ENCODE results near the gene GATA6.

Gene GATA6

DNA sequence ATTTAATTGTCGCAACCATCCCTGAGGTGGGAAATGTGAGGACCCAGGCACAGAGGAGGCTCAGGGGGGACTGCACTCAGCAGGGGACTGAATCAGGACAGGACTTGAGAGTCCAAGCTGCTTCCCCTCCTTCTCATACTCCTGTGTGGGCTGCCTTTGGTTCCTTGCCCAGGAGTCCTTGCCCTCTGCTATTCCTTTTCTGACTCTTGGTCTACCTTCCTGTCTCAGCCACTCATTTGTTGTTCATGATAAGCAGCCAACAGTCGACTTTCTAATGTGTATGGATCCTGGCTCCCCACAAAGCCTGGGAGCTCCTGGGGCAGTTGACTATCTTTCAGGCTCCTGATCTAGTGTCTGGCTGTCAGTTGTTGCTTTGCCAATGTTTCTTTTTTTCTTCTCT is 28.3 kb downstream of the GATA6 start:
- H3K36me3 ChIP-seq (ENCODE audit: insufficient read depth, low read length): no peaks in the 10 kb centered on the region
- peaks cover 12% of the 10 kb centered on the region for H3K4me1 ChIP-seq (ENCODE audit: insufficient read depth, low read length)
- H3K9me3 ChIP-seq (ENCODE audit: control insufficient read depth, insufficient read depth, low read length): no peaks in the 10 kb centered on the region
- H3K9ac ChIP-seq (ENCODE audit: low read depth, low read length): no peak overlapping the region

DNA sequence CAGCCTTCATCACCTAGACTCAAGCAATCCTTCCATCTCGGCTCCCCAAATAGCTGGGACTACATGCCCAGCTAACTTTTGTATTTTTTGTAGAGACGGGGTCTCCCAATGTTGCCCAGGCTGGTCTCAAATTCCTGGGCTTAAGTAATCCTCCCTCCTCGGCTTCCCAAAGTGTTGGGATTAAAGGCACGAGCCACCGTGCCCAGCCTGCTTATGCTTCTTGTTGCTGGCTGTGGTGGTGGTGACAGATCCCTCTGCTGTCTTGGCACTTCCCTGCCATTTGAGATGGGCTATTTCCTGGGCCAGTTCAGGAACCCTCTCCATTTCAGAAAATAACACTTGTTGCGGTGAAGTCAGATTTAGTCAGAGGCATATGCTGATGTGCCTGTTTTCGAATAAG is 28.8 kb downstream of the GATA6 start:
- Histone ChIP-seq H3K9me3 (ENCODE audit: control insufficient read depth, insufficient read depth, low read length) (no peaks in the 10 kb centered on the region), H3K36me3 (ENCODE audit: insufficient read depth, low read length) (no peaks in the 10 kb centered on the region), H3K9ac (ENCODE audit: low read depth, low read length) (no peak overlapping the region), H3K4me1 (ENCODE audit: insufficient read depth, low read length) (peaks cover 10% of the 10 kb centered on the region)

DNA sequence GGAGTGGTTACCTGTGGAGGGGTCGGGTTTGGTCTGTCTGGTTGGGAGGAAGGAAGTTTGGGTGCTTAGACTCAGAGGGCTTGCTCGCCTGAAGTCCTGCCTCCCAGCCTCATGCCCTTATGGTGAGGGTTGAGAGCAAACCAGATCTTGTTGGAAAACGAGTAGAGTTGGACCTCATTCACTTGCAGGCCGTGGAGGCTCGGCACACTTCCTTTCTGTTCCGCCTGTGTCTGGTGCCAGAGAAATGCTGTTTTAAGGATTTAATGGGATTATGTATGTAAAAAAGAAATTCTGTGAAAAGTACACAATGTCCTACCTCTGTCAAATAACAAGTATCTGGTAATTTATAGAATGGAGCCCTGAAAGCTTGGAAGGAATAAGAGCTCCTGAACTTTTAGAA is 29.6 kb downstream of the GATA6 start:
- H3K9me3 ChIP-seq (ENCODE audit: control insufficient read depth, insufficient read depth, low read length): no peaks in the 10 kb centered on the region
- H3K36me3 ChIP-seq (ENCODE audit: insufficient read depth, low read length): no peaks in the 10 kb centered on the region
- H3K9ac ChIP-seq (ENCODE audit: low read depth, low read length): no peak overlapping the region
- peaks cover 7% of the 10 kb centered on the region for H3K4me1 ChIP-seq (ENCODE audit: insufficient read depth, low read length)

DNA sequence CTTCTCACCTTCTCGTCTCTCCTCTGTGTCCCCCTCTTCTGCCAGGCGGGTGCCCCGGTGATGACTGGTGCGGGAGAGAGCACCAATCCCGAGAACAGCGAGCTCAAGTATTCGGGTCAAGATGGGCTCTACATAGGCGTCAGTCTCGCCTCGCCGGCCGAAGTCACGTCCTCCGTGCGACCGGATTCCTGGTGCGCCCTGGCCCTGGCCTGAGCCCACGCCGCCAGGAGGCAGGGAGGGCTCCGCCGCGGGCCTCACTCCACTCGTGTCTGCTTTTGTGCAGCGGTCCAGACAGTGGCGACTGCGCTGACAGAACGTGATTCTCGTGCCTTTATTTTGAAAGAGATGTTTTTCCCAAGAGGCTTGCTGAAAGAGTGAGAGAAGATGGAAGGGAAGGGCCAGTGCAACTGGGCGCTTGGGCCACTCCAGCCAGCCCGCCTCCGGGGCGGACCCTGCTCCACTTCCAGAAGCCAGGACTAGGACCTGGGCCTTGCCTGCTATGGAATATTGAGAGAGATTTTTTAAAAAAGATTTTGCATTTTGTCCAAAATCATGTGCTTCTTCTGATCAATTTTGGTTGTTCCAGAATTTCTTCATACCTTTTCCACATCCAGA is 31.3 kb downstream of the GATA6 start:
- Histone ChIP-seq H3K9me3 (ENCODE audit: control insufficient read depth, insufficient read depth, low read length) (no peaks in the 10 kb centered on the region), H3K4me1 (ENCODE audit: insufficient read depth, low read length) (peaks cover 4% of the 10 kb centered on the region), H3K36me3 (ENCODE audit: insufficient read depth, low read length) (no peaks in the 10 kb centered on the region), H3K9ac (ENCODE audit: low read depth, low read length) (no peak overlapping the region)

DNA sequence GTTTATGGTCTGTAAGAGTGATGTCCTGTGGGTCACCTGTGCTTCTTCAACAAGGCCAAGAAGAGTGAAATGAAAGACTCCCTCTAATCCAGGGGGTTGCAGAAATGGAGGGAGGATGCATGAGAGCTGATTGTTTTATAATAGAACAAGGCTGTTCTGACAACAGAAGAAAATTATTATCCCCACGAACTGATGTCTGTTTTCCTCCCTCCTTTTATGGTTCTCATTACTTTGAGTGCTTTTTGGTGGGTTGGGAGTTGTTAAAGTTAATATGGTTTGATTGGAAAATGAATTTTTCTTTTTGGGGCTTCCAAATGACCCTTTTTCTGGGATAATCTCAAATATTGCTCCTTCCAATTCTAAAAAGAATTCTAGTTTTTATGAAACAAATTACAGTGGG is 33.6 kb downstream of the GATA6 start:
- H3K36me3 ChIP-seq (ENCODE audit: insufficient read depth, low read length): no peaks in the 10 kb centered on the region

DNA sequence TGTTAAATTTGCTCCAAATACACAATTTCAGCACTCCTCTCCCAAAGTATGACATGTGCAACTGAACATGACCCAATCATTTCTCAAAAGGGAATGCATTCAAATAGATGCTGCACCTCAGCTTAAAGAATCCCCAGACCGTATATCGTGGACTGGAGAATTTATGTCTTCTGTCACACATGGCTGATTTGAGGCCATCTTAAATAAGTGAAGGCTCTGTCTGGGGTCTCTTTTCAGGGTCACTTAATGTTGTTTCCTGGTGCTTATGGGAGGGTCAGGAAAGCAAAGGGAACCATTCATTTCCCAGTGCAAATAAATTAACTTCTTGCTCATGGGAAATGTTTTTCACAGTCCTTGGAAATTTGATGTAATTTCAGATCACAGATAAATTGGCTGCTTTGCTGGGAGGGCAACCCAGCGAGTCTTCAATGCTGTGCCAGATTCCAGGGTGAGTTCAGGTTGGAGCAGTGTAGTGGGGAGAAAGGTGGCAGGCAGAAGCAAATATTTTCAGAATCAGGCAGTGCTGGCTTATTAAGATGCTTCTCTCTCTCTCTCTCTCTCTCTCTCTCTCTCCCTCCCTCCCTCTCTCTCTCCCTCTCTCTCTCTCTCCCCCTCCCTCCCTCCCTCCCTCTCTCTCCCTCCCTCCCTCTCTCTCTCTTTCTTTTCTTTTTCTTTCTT is 34.3 kb downstream of the GATA6 start:
- Histone ChIP-seq H3K36me3 (ENCODE audit: insufficient read depth, low read length) (no peaks in the 10 kb centered on the region), H3K9ac (ENCODE audit: low read depth, low read length) (no peak overlapping the region), H3K4me1 (ENCODE audit: insufficient read depth, low read length) (no peaks in the 10 kb centered on the region), H3K9me3 (ENCODE audit: control insufficient read depth, insufficient read depth, low read length) (no peaks in the 10 kb centered on the region)

More for the DNA sequence above, 33.6 kb downstream of the GATA6 start:
- H3K9me3 ChIP-seq (ENCODE audit: control insufficient read depth, insufficient read depth, low read length): no peaks in the 10 kb centered on the region
- no peak overlapping the region for H3K9ac ChIP-seq (ENCODE audit: low read depth, low read length)
- H3K4me1 ChIP-seq (ENCODE audit: insufficient read depth, low read length): no peaks in the 10 kb centered on the region

DNA sequence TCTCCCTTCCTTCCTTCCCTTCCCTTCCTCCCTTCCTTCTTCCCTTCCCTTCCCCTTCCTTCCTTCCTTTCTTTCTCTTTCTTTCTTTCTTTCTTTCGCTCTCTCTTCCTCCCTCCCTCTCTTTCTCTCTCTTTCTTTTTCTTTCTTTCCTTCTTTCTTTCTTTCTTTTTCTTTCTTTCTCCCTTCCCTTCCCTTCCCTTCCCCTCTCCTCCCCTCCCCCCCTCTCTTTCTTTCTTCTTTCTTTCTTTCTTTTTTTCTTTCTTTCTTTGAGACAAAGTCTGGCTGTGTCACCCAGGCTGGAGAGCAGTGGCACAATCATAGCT is 34.8 kb downstream of the GATA6 start:
- H3K4me1 ChIP-seq (ENCODE audit: insufficient read depth, low read length): no peaks in the 10 kb centered on the region
- no peak overlapping the region for H3K9ac ChIP-seq (ENCODE audit: low read depth, low read length)
- no peaks in the 10 kb centered on the region for H3K36me3 ChIP-seq (ENCODE audit: insufficient read depth, low read length)
- H3K9me3 ChIP-seq (ENCODE audit: control insufficient read depth, insufficient read depth, low read length): no peaks in the 10 kb centered on the region

DNA sequence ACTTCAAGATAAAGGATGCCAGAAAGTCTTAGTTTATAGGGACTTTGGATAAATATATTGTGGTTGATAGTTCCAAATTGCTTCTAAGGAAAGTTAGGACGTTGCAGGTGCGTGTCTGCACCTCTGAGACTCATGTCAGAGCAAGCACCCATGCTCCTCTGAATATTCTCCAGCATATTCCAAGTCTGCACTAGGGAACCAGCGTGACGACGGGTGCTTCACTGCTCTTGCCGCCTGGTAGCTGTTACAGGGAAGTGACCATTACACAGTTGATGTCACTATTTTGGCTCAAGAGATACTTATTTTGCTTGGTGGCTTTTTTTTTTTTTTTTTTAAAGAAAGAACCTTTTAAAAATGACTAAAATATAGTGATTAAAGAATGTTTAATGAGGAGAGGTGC is 35.6 kb downstream of the GATA6 start:
- Histone ChIP-seq H3K4me1 (ENCODE audit: insufficient read depth, low read length) (no peaks in the 10 kb centered on the region), H3K9ac (ENCODE audit: low read depth, low read length) (no peak overlapping the region), H3K36me3 (ENCODE audit: insufficient read depth, low read length) (no peaks in the 10 kb centered on the region), H3K9me3 (ENCODE audit: control insufficient read depth, insufficient read depth, low read length) (no peaks in the 10 kb centered on the region)

DNA sequence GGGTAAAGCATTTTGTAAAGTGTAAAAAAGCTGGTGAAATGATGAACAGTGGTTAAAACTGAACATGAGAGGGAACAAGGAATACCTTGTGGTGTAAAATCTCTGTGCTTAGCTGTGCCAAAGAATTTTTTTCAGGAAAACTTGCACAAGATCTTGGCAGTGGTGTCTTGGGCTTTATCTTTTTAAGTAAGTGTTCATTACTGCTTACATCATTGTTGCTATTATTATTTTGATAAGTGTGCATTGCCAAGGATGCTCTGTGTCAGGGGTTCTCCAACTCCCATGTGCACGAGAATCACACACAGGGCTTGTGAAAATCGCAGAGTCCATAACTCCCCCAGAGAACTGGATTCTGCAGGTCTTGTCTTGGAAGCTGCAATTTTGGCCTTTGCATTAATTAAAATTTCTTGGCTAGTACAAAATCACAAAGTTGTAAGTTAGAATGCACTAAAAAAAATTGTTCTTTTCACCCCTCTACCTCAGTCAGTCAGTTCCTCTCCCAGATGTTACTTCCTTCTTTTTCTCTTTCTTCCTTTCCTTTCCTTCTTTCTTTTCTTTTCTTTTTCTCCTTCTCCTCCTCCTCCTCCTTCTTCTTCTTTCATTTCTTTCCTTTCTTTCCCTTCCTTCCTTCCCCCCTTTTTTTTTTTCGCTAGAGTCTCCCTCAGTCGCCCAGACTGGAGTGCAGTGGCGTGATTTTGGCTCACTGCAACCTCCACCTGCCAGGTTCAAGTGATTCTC is 37.8 kb downstream of the GATA6 start:
- no peaks in the 10 kb centered on the region for H3K4me1 ChIP-seq (ENCODE audit: insufficient read depth, low read length)
- no peak overlapping the region for H3K9ac ChIP-seq (ENCODE audit: low read depth, low read length)
- H3K9me3 ChIP-seq (ENCODE audit: control insufficient read depth, insufficient read depth, low read length): no peaks in the 10 kb centered on the region
- no peaks in the 10 kb centered on the region for H3K36me3 ChIP-seq (ENCODE audit: insufficient read depth, low read length)

DNA sequence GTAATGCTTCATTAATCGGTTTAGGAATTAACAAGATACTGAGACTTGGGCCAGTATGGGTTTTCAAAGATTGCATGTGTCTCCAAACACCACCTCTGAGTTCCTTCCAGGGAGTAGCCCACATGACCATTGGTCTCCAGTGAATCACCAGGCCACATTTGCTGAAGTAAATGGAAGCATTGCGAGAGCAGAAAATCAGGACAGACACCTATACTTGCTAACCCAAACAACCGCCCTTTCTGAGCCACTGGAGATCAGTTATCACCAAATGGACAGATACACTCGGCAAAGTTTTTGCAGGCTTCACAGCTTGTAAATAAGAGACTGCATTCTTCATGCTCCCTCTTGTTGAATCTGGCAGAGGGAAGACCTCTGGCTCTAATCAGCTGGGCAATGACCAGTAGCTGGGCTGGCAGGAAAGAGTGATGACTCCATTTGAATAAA is 40.9 kb downstream of the GATA6 start:
- no peaks in the 10 kb centered on the region for H3K9me3 ChIP-seq (ENCODE audit: control insufficient read depth, insufficient read depth, low read length)
- H3K4me1 ChIP-seq (ENCODE audit: insufficient read depth, low read length): no peaks in the 10 kb centered on the region

DNA sequence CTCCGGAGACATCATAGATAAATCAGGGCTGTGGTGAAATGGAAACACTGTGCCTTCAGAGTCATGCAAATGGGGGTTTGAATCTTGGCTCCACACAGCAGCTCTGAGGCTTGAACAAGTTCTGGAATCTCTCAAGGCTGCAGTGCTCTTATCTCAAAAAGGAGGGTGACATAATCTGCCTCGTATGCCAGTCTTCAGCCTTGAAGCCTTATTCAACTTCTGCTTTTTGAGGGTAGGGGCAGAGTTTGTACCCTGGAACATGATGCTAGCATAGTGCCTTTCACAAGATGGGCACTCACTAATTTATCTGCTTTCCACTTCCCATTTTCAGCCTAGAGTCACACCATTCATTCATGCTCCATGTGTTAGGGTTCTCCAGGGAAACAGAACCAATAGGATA is 42.3 kb downstream of the GATA6 start:
- Histone ChIP-seq H3K9ac (ENCODE audit: low read depth, low read length) (no peak overlapping the region), H3K4me1 (ENCODE audit: insufficient read depth, low read length) (no peaks in the 10 kb centered on the region), H3K36me3 (ENCODE audit: insufficient read depth, low read length) (no peaks in the 10 kb centered on the region), H3K9me3 (ENCODE audit: control insufficient read depth, insufficient read depth, low read length) (no peaks in the 10 kb centered on the region)

More for the DNA sequence above, 40.9 kb downstream of the GATA6 start:
- Histone ChIP-seq H3K36me3 (ENCODE audit: insufficient read depth, low read length) (no peaks in the 10 kb centered on the region), H3K9ac (ENCODE audit: low read depth, low read length) (no peak overlapping the region)

DNA sequence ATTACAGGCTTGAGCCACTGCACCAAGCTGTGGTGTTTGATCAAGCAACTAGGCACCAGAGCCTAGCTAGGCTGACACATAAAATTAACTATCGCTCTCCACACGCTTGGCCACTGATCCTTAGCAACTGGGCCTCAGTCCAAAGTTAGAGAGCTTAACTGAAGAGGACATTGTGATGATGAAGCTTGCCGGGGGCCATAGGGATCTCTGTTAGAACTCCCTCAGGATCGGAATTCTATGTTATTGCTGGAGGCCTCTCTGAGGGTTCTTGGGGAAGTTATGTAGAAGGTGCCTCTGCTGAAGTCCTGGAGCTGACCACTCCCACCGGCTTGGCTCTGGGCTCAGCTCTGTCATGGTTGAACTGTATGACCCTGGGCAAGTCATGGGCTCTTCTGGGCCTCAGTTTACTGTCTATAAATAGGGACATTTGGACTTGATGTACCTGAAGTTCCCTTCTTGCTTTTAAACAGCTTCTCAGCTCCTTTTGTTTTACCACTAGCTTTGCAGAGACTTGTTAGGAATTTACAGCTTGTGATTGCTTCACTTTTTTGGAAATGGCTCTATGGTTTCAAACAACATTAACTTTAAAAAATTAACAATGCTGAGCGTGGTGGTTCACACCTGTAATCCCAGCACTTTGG is 44.1 kb downstream of the GATA6 start:
- no peaks in the 10 kb centered on the region; the same call in 1 of the 2 replicates for H3K4me1 ChIP-seq (ENCODE audit: insufficient read depth, low read length)
- H3K9ac ChIP-seq (ENCODE audit: low read depth, low read length): no peak overlapping the region
- no peaks in the 10 kb centered on the region for H3K9me3 ChIP-seq (ENCODE audit: control insufficient read depth, insufficient read depth, low read length)
- H3K36me3 ChIP-seq (ENCODE audit: insufficient read depth, low read length): no peaks in the 10 kb centered on the region

DNA sequence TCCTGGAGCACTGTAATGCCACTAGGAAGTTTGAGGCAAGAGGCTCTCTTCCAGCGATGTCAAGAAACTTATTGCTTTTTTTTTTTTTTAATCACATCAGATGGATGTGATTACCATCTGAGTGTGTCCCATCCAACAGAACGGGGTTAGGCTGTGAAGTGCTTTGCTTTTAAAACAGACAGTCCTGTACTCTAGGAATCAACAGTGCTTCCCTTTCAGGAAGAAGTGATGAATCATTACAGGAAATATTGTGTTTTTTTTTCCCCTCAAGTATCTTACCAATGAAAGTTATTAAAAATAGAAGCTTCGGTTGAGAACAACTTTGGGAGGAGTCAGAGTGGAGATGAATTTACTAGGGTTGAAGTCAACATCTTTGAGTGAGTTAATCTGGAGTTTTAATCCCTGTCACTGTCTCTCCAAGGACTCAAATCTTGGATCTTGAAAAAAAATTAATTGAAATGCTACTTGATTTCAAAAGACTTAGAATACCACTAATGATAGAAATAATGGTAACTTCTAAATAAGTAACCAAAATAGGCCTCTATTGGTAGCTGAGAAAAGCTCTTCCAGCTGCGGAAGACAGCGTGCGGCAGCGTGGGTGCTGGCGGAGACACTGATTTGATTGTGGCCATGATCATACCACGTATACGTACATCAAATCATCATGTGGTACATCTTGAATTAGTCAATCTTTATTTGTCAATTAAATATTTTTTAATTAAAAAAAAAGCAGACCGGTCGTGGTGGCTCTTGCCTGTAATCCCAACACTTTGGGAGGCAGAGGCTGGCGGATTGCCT is 45.5 kb downstream of the GATA6 start:
- Histone ChIP-seq H3K4me1 (ENCODE audit: insufficient read depth, low read length) (no peaks in the 10 kb centered on the region; the same call in 1 of the 2 replicates), H3K9me3 (ENCODE audit: control insufficient read depth, insufficient read depth, low read length) (no peaks in the 10 kb centered on the region), H3K9ac (ENCODE audit: low read depth, low read length) (no peak overlapping the region), H3K36me3 (ENCODE audit: insufficient read depth, low read length) (no peaks in the 10 kb centered on the region)

DNA sequence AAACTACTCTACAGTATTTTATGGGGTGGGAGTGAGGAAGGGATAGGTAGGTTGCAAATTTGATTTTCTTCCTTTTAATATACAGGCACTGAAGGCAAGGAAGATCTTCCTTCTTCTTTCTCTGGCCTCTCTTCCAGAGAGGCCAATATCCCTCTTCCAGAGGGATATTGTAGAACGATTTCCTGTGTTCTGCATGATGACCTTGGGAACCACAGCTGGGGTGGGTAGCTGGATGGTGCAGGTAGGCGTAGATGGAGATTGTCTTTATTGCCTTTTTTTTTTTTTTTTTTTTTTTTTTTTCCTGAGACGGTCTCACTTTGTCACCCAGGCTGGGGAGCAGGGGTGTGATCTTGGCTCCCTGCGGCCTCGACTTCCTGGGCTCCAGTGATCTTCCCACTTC is 49.4 kb downstream of the GATA6 start:
- Histone ChIP-seq H3K36me3 (ENCODE audit: insufficient read depth, low read length) (no peaks in the 10 kb centered on the region), H3K4me1 (ENCODE audit: insufficient read depth, low read length) (peaks cover 4% of the 10 kb centered on the region), H3K9ac (ENCODE audit: low read depth, low read length) (no peak overlapping the region), H3K9me3 (ENCODE audit: control insufficient read depth, insufficient read depth, low read length) (no peaks in the 10 kb centered on the region)

Data from ES-I3 (cell line).